Upper lobe of left lung (tissue), 6 donors: ENCODE measurements around the gene ERP27. TPM values are rescaled to one million over a fixed set of nuclear protein-coding genes. Genes with fewer than 3 reads are reported as not detected.

Experiments used
- ATAC-seq, 2 donors: fragments of 200-7000 bp; cut with Tn5 transposase; one replicate each; pipeline ENCODE4 v1.9.1; 2022; ENCODE audit warnings: mild to moderate bottlenecking in 2 of 2, moderate library complexity in 2 of 2; ENCODE audit not compliant: low FRiP score in 2 of 2
- DNase-seq, 2 donors: peaks; one replicate each; pipeline ENCODE4 v3.0.0-alpha.2; 2019 to 2020
- H3K27ac ChIP-seq, 4 donors: fragments of 200-600 bp; sonication (generic); one replicate each; pipeline ENCODE4 v1.5.1; 2016 to 2019
- H3K27me3 ChIP-seq, 4 donors: fragments of 200-600 bp; sonication (generic); one replicate each; pipeline ENCODE4 v1.5.1; 2017 to 2019
- H3K36me3 ChIP-seq, 4 donors: fragments of 200-600 bp; sonication (generic); one replicate each; pipeline ENCODE4 v1.5.1; 2016 to 2019
- H3K4me1 ChIP-seq, 4 donors: fragments of 200-600 bp; sonication (generic); one replicate each; pipeline ENCODE4 v1.5.1; 2018 to 2019
- H3K4me3 ChIP-seq, 4 donors: fragments of 200-600 bp; sonication (generic); one replicate each; pipeline ENCODE4 v1.5.1; 2017 to 2019; ENCODE audit warnings: mild to moderate bottlenecking in 2 of 4, moderate library complexity in 1 of 4
- H3K9me3 ChIP-seq, 4 donors: fragments of 200-600 bp; sonication (generic); one replicate each; pipeline ENCODE4 v1.5.1; 2018 to 2019
- CTCF ChIP-seq, 6 experiments: fragments of 450-650 bp in 4 of 6; fragments of 200-600 bp in 2 of 6; sonication (generic) in 2 of 6; IDR thresholded peaks; one replicate each; pipeline ENCODE4 v1.5.1; 2016 to 2019; ENCODE audit warnings: antibody characterized with exemption in 6 of 6
- EP300 ChIP-seq, 4 donors: sonication (generic); formaldehyde crosslinking; IDR thresholded peaks; one replicate each; pipeline ENCODE4 v1.5.1; 2017; ENCODE audit warnings: antibody characterized with exemption in 4 of 4, control low read depth in 2 of 4
- POLR2A ChIP-seq, 4 donors: fragments of 450-650 bp; IDR thresholded peaks; one replicate each; pipeline ENCODE4 v1.5.1; 2016 to 2017; ENCODE audit warnings: antibody characterized with exemption in 4 of 4, mild to moderate bottlenecking in 2 of 4
- POLR2AphosphoS5 ChIP-seq, 2 donors: sonication (generic); formaldehyde crosslinking; IDR thresholded peaks; one replicate each; pipeline ENCODE4 v1.5.1; 2017; ENCODE audit warnings: antibody characterized with exemption in 2 of 2
- WGBS, 2 donors: methylation state at CpG; one replicate each; pipeline ENCODE4 v1.1.5; 2017 to 2018; 5-methylcytosine and 5-hydroxymethylcytosine counted together
- total RNA-seq, 6 donors: library from RNA; depleted of rRNA in 4 of 6; stranded (reverse); fragments of >200 nt in 4 of 6; gene quantifications; one replicate each; pipeline versions ENCODE4 v1.1.0 to v1.2.1, GENCODE V29; 2016 to 2021
- donor health status: DM: no; HTN: no; CAD: no; lungs with moderate emphysema.
- donor health status: DM: no; HTN: yes; CAD: no; lungs with severe emphysema.

The ERP27 gene
- total RNA-seq, 6 donors from 2014 or later: 1.2 to 25.0 (median 9.3) TPM; not detected in 1

DNA sequence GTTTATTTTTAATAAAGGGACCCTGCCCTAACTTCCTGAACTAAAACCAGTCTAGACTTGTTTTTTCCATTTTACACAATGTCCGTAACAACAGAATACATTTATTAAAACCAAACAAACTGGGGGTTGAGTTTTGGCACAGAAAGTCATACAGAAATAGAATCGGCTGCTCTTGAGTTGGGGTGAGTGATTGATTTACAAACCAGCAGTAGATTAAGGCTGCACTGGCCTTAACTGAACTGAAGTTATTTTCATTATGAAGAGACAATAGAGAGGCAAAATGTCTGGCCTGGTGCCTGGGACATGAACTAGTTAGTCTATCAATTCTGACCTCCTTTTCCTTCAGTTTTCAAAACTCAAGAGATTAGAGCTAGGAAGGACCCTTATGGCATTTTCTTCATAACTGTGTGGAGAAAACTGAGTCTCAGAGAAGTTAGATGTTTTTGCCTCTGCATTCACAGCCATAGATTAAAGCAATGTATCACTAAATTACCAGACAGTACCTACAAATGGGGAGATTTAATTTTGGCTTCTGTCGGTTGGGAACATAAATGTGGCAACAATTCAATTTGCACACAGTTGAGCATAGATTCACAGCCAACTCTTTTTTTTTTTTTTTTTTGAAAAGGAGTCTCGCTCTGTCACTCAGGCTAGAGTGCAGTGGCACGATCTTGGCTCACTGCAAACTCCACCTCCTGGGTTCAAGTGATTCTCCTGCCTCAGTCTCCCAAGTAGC lies 32.9 kb downstream of the ERP27 start:
- Histone ChIP-seq H3K4me3 (no peak overlapping the region), H3K36me3 (no peaks in the 10 kb centered on the region), H3K27ac (peak overlapping the region; percentile 36 to 71 (median 65)), H3K27me3 (no peaks in the 10 kb centered on the region), H3K4me1 (peaks cover 23 to 34% (median 29%) of the 10 kb centered on the region in 4 donors), H3K9me3 (no peaks in the 10 kb centered on the region)
- ATAC-seq (peak in 1 of 2 donors; percentile 25), DNase-seq (no peak)
- TF ChIP-seq EP300 (IDR thresholded peaks at IDR 0.05): no peak
- TF ChIP-seq POLR2AphosphoS5 (IDR thresholded peaks at IDR 0.05): no peak
- no peak for TF ChIP-seq POLR2A (IDR thresholded peaks at IDR 0.05)
- TF ChIP-seq CTCF (IDR thresholded peaks at IDR 0.05): no peak
- 34 to 43% methylated on average over 5 of the region's 5 CpGs for WGBS, 2 donors

DNA sequence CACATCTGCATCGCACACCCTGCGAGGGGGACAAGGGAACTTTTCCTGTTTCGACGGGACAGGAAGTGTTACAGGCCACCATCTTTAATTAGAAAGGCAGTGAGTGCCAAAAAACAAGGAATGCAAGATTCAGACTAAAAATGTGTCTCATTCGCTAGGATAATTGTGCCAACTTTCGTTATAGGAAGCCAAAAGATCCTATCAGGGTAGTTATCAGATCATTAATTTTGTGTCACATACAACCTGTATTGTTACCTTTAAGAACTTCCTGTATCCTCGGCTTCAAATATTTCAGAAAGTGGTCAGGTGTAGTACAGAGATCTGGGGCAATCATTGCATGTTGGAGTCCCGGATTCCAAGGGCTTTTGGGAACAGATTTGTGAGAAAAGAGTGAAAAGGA lies 33.5 kb downstream of the ERP27 start:
- no peak for ATAC-seq
- no peak overlapping the region for H3K4me3 ChIP-seq

DNA sequence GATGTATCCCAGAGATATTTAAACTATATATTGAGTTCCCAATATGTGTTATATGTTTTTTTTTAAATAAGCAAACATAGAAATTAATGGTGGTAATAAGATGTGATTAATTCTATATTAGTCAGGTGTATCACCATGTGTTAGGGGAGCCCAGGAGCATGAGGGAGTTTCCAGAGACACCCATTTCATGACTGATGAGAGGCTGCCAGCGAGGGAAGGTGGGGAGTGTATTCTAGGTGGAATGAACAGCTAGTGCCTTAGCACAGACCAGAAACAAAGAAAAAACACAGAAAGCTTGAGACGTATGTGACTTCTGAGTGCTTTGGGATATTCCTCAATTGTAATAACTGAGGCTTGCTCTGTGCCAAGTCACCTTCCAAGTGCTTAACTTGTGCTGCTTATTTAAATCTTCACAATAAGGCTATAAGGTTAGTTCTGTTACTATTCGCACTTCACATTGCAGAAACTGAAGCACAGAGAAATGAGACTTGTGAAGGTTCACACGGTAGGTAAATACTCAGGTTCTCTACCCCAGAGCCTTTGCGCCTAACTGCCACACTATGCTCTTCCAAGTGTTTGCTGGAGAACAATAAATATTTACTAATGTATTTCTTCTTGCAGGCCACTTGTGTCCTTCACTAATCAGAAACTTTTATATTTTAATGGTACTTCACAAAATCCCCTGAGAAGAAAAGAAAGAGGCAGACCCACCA lies 34.8 kb downstream of the ERP27 start:
- TF ChIP-seq EP300 (IDR thresholded peaks at IDR 0.05): no peak
- no peak for TF ChIP-seq CTCF (IDR thresholded peaks at IDR 0.05)
- no peak for TF ChIP-seq POLR2AphosphoS5 (IDR thresholded peaks at IDR 0.05)
- no peak for TF ChIP-seq POLR2A (IDR thresholded peaks at IDR 0.05)
- Histone ChIP-seq H3K9me3 (no peaks in the 10 kb centered on the region), H3K27me3 (no peaks in the 10 kb centered on the region), H3K27ac (peak overlapping the region in 3 of 4 donors; percentile 36 to 71 (median 70)), H3K4me3 (no peak overlapping the region), H3K36me3 (no peaks in the 10 kb centered on the region), H3K4me1 (peaks cover 23 to 34% (median 29%) of the 10 kb centered on the region in 4 donors)
- WGBS, 2 donors: 62 to 71% methylated on average over 5 of the region's 5 CpGs
- no peak for ATAC-seq
- no peak for DNase-seq

More for the DNA sequence above, 33.5 kb downstream of the ERP27 start:
- H3K36me3 ChIP-seq: no peaks in the 10 kb centered on the region
- TF ChIP-seq POLR2AphosphoS5 (IDR thresholded peaks at IDR 0.05): no peak
- peak in 1 of 4 donors; percentile 9 for TF ChIP-seq EP300 (IDR thresholded peaks at IDR 0.05)
- no peaks in the 10 kb centered on the region for H3K9me3 ChIP-seq
- DNase-seq: no peak
- peak overlapping the region; percentile 36 to 71 (median 65) for H3K27ac ChIP-seq
- 41 to 55% methylated on average over 8 of the region's 8 CpGs for WGBS, 2 donors
- H3K27me3 ChIP-seq: no peaks in the 10 kb centered on the region
- peaks cover 23 to 34% (median 29%) of the 10 kb centered on the region in 4 donors for H3K4me1 ChIP-seq

DNA sequence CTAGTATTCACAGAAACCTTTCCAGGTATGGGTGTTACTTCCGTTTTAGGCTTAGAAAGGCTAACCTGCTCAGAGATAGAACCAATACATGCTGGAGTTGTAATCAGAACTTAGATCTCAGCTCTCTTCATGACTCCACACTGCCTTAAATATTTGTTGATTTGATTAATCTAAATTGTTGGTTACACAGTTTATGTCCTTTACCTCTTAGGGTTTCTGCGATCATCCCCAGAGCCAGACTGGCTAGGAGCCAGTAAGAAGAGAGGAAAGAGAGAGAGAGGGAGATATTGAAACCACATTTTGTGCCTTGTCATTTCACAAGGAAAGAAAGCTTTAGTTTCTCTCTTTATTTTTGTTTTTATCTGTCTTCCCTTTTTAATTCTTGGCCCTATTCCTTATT lies 35.9 kb downstream of the ERP27 start:
- peaks cover 23 to 34% (median 29%) of the 10 kb centered on the region in 4 donors for H3K4me1 ChIP-seq
- H3K27ac ChIP-seq: peak overlapping the region in 2 of 4 donors; percentile 35 to 46
- WGBS, 2 donors: 47 to 60% methylated on average over 2 of the region's 2 CpGs
- H3K27me3 ChIP-seq: no peaks in the 10 kb centered on the region
- DNase-seq (no peak), ATAC-seq (peak in 1 of 2 donors; percentile 26)
- no peak overlapping the region for H3K4me3 ChIP-seq
- no peaks in the 10 kb centered on the region for H3K9me3 ChIP-seq
- no peaks in the 10 kb centered on the region for H3K36me3 ChIP-seq
- TF ChIP-seq POLR2A (IDR thresholded peaks at IDR 0.05) (no peak), EP300 (IDR thresholded peaks at IDR 0.05) (no peak), POLR2AphosphoS5 (IDR thresholded peaks at IDR 0.05) (no peak), CTCF (IDR thresholded peaks at IDR 0.05) (no peak)

- no peak for ATAC-seq
- Histone ChIP-seq H3K4me3 (no peak overlapping the region), H3K9me3 (no peaks in the 10 kb centered on the region), H3K27ac (no peak overlapping the region), H3K4me1 (peaks cover 23 to 31% (median 28%) of the 10 kb centered on the region in 4 donors), H3K27me3 (no peaks in the 10 kb centered on the region), H3K36me3 (no peaks in the 10 kb centered on the region)
- no peak for TF ChIP-seq CTCF (IDR thresholded peaks at IDR 0.05)
- TF ChIP-seq EP300 (IDR thresholded peaks at IDR 0.05): no peak
- TF ChIP-seq POLR2A (IDR thresholded peaks at IDR 0.05): no peak
- TF ChIP-seq POLR2AphosphoS5 (IDR thresholded peaks at IDR 0.05): no peak
- DNase-seq: no peak
- WGBS, 2 donors: 87 to 88% methylated on average over 1 of the region's 1 CpG
Observed at GRCh38 chr12:14901228-14901562, 37.1 kb downstream of the ERP27 start.
